Fibroblast of mammary gland (primary cell): ENCODE measurements around the gene LMTK2.
A peak's percentile ranks its signal among the peaks of the same experiment; 100 is the strongest.

ENCODE experiments used
- DNase-seq: peaks from one replicate; pipeline ENCODE4 v3.0.0-alpha.2; 2010; ENCODE audit warnings: low read depth
- H3K4me3 ChIP-seq: 2 replicates; pipeline ENCODE4 v1.5.1; 2011; ENCODE audit warnings: low read depth, mild to moderate bottlenecking, low read length, moderate library complexity; ENCODE audit not compliant: control insufficient read depth
- TF ChIP-seq, protein P1 (sequence below): conservative IDR thresholded peaks from 2 replicates; pipeline ENCODE4 v1.5.1; 2011; ENCODE audit warnings: low read depth, low read length, inconsistent platforms; ENCODE audit not compliant: control insufficient read depth, insufficient read depth

The LMTK2 gene

GRCh38 chr7:98191668-98192431 lies 85.2 kb downstream of the LMTK2 start:
- DNase-seq = no peak
- TF ChIP-seq, protein P1, sequence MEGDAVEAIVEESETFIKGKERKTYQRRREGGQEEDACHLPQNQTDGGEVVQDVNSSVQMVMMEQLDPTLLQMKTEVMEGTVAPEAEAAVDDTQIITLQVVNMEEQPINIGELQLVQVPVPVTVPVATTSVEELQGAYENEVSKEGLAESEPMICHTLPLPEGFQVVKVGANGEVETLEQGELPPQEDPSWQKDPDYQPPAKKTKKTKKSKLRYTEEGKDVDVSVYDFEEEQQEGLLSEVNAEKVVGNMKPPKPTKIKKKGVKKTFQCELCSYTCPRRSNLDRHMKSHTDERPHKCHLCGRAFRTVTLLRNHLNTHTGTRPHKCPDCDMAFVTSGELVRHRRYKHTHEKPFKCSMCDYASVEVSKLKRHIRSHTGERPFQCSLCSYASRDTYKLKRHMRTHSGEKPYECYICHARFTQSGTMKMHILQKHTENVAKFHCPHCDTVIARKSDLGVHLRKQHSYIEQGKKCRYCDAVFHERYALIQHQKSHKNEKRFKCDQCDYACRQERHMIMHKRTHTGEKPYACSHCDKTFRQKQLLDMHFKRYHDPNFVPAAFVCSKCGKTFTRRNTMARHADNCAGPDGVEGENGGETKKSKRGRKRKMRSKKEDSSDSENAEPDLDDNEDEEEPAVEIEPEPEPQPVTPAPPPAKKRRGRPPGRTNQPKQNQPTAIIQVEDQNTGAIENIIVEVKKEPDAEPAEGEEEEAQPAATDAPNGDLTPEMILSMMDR = no peak
- no peak overlapping the region for H3K4me3 ChIP-seq

DNA sequence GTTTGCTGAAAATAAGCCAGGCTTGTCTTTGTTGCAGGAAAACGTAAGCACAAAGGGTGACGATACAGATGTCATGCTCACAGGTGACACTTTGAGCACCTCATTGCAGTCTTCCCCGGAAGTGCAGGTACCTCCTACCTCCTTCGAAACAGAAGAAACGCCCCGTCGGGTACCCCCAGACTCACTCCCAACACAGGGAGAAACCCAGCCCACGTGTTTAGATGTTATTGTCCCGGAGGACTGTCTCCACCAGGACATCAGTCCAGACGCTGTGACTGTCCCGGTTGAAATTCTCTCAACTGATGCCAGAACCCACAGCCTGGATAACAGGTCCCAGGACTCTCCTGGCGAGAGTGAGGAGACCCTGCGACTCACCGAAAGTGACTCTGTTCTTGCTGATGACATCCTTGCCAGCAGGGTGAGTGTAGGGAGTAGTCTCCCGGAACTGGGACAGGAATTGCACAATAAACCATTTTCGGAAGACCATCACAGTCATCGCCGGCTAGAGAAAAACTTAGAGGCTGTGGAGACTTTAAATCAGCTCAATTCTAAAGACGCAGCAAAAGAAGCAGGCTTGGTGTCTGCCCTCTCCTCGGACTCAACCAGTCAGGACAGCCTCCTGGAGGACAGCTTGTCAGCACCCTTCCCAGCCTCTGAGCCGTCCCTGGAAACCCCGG lies 86.3 kb downstream of the LMTK2 start:
- H3K4me3 ChIP-seq = no peak overlapping the region
- peak; percentile 36 for DNase-seq
- TF ChIP-seq, protein P1 = no peak

DNA sequence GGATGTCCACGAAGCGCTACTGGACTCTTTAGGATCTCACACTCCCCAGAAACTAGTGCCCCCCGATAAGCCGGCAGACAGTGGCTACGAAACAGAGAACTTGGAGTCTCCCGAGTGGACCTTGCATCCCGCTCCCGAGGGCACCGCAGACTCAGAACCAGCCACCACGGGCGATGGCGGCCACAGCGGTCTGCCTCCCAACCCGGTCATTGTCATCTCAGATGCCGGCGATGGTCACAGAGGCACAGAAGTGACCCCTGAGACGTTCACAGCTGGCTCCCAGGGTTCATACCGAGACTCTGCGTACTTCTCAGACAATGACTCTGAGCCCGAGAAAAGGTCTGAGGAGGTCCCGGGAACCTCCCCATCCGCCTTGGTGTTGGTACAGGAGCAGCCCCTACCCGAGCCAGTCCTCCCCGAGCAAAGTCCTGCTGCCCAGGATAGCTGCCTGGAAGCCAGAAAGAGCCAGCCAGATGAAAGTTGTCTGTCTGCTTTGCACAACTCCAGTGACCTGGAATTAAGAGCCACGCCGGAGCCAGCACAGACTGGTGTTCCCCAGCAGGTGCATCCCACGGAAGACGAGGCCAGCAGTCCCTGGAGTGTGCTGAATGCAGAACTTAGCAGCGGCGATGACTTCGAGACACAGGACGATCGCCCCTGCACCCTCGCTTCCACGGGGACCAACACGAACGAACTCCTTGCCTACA lies 87.0 kb downstream of the LMTK2 start:
- TF ChIP-seq, protein P1 = no peak
- no peak for DNase-seq
- H3K4me3 ChIP-seq = no peak overlapping the region

GRCh38 chr7:98194186-98194585 lies 87.5 kb downstream of the LMTK2 start:
- DNase-seq = no peak
- TF ChIP-seq, protein P1 = no peak
- no peak overlapping the region for H3K4me3 ChIP-seq

DNA sequence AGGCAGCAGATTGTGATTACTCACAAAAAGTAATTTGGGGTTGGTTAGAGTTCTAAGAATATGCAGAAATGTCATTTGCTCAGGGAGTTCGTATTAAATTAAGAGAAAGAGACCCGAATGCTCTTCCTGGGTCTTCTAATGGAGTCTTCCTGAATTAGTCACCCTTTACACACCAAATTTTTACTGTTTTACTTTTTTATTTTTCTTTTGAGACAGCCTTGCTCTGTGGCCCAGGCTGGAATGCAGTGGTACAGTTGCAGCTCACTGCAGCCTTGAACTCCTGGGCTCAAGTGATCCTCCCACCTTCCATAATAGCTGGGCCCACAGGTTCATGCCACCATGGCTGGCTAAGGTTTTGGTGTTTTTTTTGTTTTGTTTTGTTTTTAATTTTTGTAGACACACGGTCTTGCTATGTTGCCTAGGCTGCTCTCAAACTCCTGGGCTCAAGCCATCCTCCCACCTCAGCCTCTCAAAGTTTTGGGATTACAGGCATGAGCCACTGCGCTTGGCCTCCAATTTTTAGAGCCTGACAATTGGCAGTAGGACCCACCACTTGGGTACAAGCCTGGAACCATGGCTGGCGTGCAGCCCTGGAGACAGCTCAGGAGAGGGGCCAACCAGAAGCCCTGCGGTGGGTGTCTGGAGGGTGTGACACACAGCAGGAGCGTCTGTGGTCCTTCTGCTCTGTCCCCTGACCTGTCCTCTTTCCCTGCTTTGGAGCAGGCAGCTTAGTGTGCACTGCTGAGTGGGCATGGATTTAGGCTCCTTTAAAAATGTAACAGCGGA lies 88.2 kb downstream of the LMTK2 start:
- no peak overlapping the region for H3K4me3 ChIP-seq
- TF ChIP-seq, protein P1 = no peak
- DNase-seq = no peak
